Common myeloid progenitor, CD34-positive (primary cell): ENCODE data around the gene RAB10.
"Not testable (repeated sequence)": the region's sequence is repeated elsewhere in the genome, so short reads cannot be mapped to it uniquely, and the experiment has no call there.

Experiments used
- CTCF ChIA-PET: fragments of 350-600 bp; sonication (Branson Sonifier 250); formaldehyde crosslinking; loops from one replicate; lab custom pipeline; 2021; ENCODE audit warnings: antibody characterized with exemption; lab: Charles Lee
- POLR2A ChIA-PET: fragments of 350-600 bp; sonication (Branson Sonifier 250); formaldehyde crosslinking; loops from one replicate; lab custom pipeline; 2021; ENCODE audit warnings: antibody characterized with exemption; lab: Charles Lee
- DNase-seq, 3 donors: peaks; one replicate each; pipeline versions ENCODE4 v3.0.0 to v3.0.0-alpha.2; 2013
- H3K27ac ChIP-seq, 2 experiments: 1 replicate in 1 of 2; 2 replicates in 1 of 2; pipeline ENCODE4 v1.7.0; 2013; ENCODE audit warnings: inconsistent platforms in 2 of 2, low read length in 2 of 2, mild to moderate bottlenecking in 2 of 2, low read depth in 1 of 2, moderate library complexity in 1 of 2; ENCODE audit not compliant: severe bottlenecking in 2 of 2, insufficient read depth in 1 of 2, poor library complexity in 1 of 2
- H3K27me3 ChIP-seq, 5 experiments: replicated peaks in 2 of 5; 1 replicate in 3 of 5; 2 replicates in 2 of 5; pipeline versions ENCODE4 v1.6.1 to v1.7.0; 2013; ENCODE audit warnings: low read length in 4 of 5, mild to moderate bottlenecking in 2 of 5, moderate library complexity in 2 of 5, inconsistent platforms in 1 of 5; ENCODE audit not compliant: insufficient read depth in 5 of 5, control insufficient read depth in 4 of 5
- H3K36me3 ChIP-seq, 4 experiments: 1 replicate in 2 of 4; 2 replicates in 2 of 4; pipeline versions ENCODE4 v1.6.1 to v1.7.0; 2013; ENCODE audit warnings: low read length in 3 of 4, control low read depth in 1 of 4, mild to moderate bottlenecking in 1 of 4; ENCODE audit not compliant: control insufficient read depth in 4 of 4, insufficient read depth in 4 of 4
- H3K4me1 ChIP-seq, 4 experiments: 1 replicate in 3 of 4; 2 replicates in 1 of 4; pipeline versions ENCODE4 v1.6.1 to v1.7.1; 2013; ENCODE audit warnings: low read length in 3 of 4, mild to moderate bottlenecking in 3 of 4, control low read depth in 1 of 4, inconsistent platforms in 1 of 4, moderate library complexity in 1 of 4; ENCODE audit not compliant: control insufficient read depth in 4 of 4, insufficient read depth in 4 of 4; ENCODE audit errors: control extremely low read depth in 1 of 4
- H3K4me3 ChIP-seq, 7 experiments: 1 replicate in 4 of 7; 2 replicates in 3 of 7; pipeline versions ENCODE4 v1.5.1 to v1.7.0; 2013; ENCODE audit warnings: mild to moderate bottlenecking in 7 of 7, low read length in 6 of 7, moderate library complexity in 6 of 7, inconsistent platforms in 2 of 7, low read depth in 2 of 7, control low read depth in 1 of 7; ENCODE audit not compliant: insufficient read depth in 4 of 7, control insufficient read depth in 1 of 7; ENCODE audit errors: extremely low read depth in 1 of 7
- H3K9me3 ChIP-seq, 5 experiments: 1 replicate in 4 of 5; 2 replicates in 1 of 5; pipeline versions ENCODE4 v1.6.1 to v1.7.1; 2013; ENCODE audit warnings: low read length in 4 of 5, mild to moderate bottlenecking in 2 of 5, inconsistent platforms in 1 of 5, low read depth in 1 of 5, moderate library complexity in 1 of 5; ENCODE audit not compliant: control insufficient read depth in 4 of 5, insufficient read depth in 2 of 5; ENCODE audit errors: control extremely low read depth in 1 of 5
- WGBS: methylation state at CpG from one replicate; pipeline ENCODE4 v1.1.5; 2013; ENCODE audit not compliant: insufficient coverage; 5-methylcytosine and 5-hydroxymethylcytosine counted together

Gene RAB10

GRCh38 chr2:26081556-26081955 is 47.7 kb downstream of the RAB10 start:
- Histone ChIP-seq H3K27ac (no peak overlapping the region), H3K36me3 (peaks cover 5 to 17% (median 8%) of the 10 kb centered on the region in 4 experiments), H3K27me3 (no peaks in the 10 kb centered on the region), H3K9me3 (peaks cover 2 to 38% (median 6%) of the 10 kb centered on the region in 5 experiments), H3K4me1 (peaks cover 0 to 7% (median 5%) of the 10 kb centered on the region in 4 experiments), H3K4me3 (no peak overlapping the region)
- CTCF ChIA-PET: no interaction called here
- POLR2A ChIA-PET: no interaction called here
- peak in 1 of 3 donors; percentile 50 for DNase-seq
- WGBS: 100% methylated on average over 1 of the region's 5 CpGs

DNA sequence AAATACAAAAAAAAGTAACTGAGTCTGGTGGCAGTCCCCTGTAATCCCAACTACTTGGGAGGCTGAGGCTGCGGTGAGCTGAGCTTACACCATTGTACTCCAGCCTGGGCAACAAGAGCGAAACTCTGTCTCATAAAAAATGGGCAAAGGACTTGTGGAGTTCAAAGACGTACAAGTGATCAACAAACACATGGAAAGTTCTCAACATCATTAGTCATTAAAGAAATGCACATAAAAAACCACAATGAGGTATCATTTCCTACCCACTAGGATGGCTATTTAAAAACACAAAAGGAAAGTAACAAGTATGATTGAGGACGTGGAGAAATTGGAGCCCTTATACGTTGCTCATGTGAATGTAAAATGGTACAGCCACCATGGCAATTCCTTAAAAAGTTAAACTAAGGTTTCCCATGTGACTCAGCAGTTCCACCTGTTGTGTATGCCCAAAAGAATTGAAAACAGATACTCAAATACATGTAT is 52.3 kb downstream of the RAB10 start:
- Histone ChIP-seq H3K27ac (no peak overlapping the region), H3K4me3 (peak overlapping the region in 2 of 7 experiments; percentile 44 to 52), H3K9me3 (peaks cover 0 to 26% (median 3%) of the 10 kb centered on the region in 5 experiments), H3K27me3 (no peaks in the 10 kb centered on the region), H3K4me1 (peaks cover 0 to 10% (median 8%) of the 10 kb centered on the region in 4 experiments), H3K36me3 (peaks cover 0 to 6% (median 5%) of the 10 kb centered on the region in 4 experiments)
- 55% methylated on average over 4 of the region's 5 CpGs for WGBS
- CTCF ChIA-PET: interaction anchor here (0.7 to 4.2 kb wide), 4 partner anchors 9 to 135 kb away, joined by 3 to 33 read pairs (median 9); no protein-coding TSS in a partner anchor
- peak; percentile 46 to 85 (median 78) for DNase-seq
- POLR2A ChIA-PET: interaction anchor here (1.3 kb wide), 1 partner anchor 18 kb away, joined by 3 read pairs; no protein-coding TSS in a partner anchor

GRCh38 chr2:26086779-26087178 is 52.9 kb downstream of the RAB10 start:
- Histone ChIP-seq H3K36me3 (peaks cover 0 to 5% (median 1%) of the 10 kb centered on the region in 4 experiments), H3K27ac (no peak overlapping the region), H3K9me3 (peaks cover 0 to 21% (median 3%) of the 10 kb centered on the region in 5 experiments), H3K4me3 (no peak overlapping the region), H3K4me1 (peaks cover 0 to 10% (median 8%) of the 10 kb centered on the region in 4 experiments), H3K27me3 (no peaks in the 10 kb centered on the region)
- DNase-seq: no peak
- CTCF ChIA-PET: interaction anchor here (1.1 to 4.2 kb wide), 6 partner anchors 10 to 136 kb away, joined by 3 to 33 read pairs (median 6); no protein-coding TSS in a partner anchor
- POLR2A ChIA-PET: interaction anchor here (1.3 kb wide), 1 partner anchor 18 kb away, joined by 3 read pairs; no protein-coding TSS in a partner anchor
- 95% methylated on average over 3 of the region's 5 CpGs for WGBS

DNA sequence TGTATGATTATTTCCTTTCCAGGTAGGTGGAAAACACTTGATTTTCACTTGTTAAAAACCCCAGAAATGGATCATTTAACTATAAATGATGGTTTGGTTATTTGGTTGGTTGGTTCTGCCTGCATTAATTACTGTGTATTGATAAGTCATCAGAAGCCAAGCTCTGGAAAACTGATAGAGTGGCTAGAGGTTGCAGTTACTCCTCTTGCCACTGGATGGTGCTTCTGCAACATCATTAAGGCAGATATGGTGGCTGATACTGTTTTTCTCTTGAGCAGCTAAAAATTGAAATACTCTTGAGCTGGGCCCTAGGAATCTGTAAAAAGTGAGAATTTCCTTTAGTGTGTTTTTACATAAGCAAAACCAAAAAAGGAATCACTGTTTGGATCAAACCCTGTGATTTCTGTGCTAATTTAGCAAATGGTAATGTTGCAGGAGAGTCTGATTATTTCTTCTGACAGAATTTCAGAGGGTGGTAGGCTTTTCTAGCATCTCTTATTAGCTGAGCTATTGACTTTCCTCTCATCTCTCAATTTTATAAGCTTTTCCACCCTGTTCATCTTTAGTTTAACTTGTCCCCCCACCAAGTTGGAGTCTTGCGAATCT is 54.3 kb downstream of the RAB10 start:
- CTCF ChIA-PET: interaction anchor here (0.6 to 4.2 kb wide), 21 partner anchors 11 to 149 kb away, joined by 3 to 33 read pairs (median 4); partner anchors contain the start of gene RAB10
- H3K9me3 ChIP-seq: peaks cover 0 to 10% (median 3%) of the 10 kb centered on the region in 5 experiments
- no peak overlapping the region for H3K27ac ChIP-seq
- WGBS: 88% methylated on average over 1 of the region's 1 CpG
- H3K4me3 ChIP-seq: no peak overlapping the region
- peak; percentile 44 to 55 (median 53) for DNase-seq
- peaks cover 0 to 5% (median 1%) of the 10 kb centered on the region in 4 experiments for H3K36me3 ChIP-seq
- POLR2A ChIA-PET: no interaction called here
- H3K27me3 ChIP-seq: no peaks in the 10 kb centered on the region
- peaks cover 0 to 10% (median 8%) of the 10 kb centered on the region in 4 experiments for H3K4me1 ChIP-seq

GRCh38 chr2:26088931-26089330 is 55.0 kb downstream of the RAB10 start:
- 100% methylated on average over 4 of the region's 4 CpGs for WGBS
- CTCF ChIA-PET: interaction anchor here (0.9 to 4.2 kb wide), 6 partner anchors 12 to 139 kb away, joined by 3 to 33 read pairs (median 4); no protein-coding TSS in a partner anchor
- POLR2A ChIA-PET: not testable (repeated sequence)

DNA sequence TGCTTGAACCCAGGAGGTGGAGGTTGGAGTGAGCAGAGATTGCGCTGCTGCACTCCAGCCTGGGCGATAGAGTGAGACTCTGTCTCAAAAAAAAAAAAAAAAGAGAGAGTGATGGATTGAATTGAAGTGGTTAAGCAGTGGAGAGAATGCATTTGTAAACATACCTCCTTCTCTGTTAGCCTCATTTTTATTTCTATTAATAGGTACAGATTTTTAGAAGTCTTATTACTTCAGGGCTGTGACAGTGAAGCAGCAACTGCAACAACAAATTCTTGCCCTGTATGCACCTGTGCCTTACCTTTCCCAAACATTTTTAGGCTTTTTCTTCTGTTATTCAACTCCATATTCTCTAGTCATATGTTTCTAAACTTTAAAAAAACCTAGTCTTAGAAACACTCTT is 55.5 kb downstream of the RAB10 start:
- ChIA-PET POLR2A (no interaction called here), CTCF (no interaction called here)
- peaks cover 0 to under 1% (median 0%) of the 10 kb centered on the region in 5 experiments for H3K9me3 ChIP-seq
- no peak overlapping the region for H3K4me3 ChIP-seq
- peaks cover 0 to 2% (median 0%) of the 10 kb centered on the region in 4 experiments for H3K36me3 ChIP-seq
- H3K4me1 ChIP-seq: peaks cover 0 to 10% (median 8%) of the 10 kb centered on the region in 4 experiments
- DNase-seq: no peak
- 94% methylated on average over 2 of the region's 2 CpGs for WGBS
- no peaks in the 10 kb centered on the region for H3K27me3 ChIP-seq
- H3K27ac ChIP-seq: no peak overlapping the region

More at GRCh38 chr2:26088931-26089330, 55.0 kb downstream of the RAB10 start:
- not testable (repeated sequence) for H3K27ac ChIP-seq, H3K36me3 ChIP-seq, H3K4me3 ChIP-seq, H3K27me3 ChIP-seq, DNase-seq, H3K9me3 ChIP-seq, H3K4me1 ChIP-seq
